ENCODE measurements around the gene FGF4. TPM values are rescaled to one million over a fixed set of nuclear protein-coding genes. Genes with fewer than 3 reads are reported as not detected.

The FGF4 gene
- not detected for total RNA-seq

GRCh38 chr11:69775163-69775755, at the start of gene FGF4:
Gene FGF4, minus strand, starts transcription at chr11:69775341. Its CDS starts 257 bp downstream, at chr11:69775084.
- no peaks in the 10 kb centered on the region for H3K4me1 ChIP-seq
- H3K27ac ChIP-seq, result no peak within 1 kb of the TSS
- ATAC-seq, result no peak
- no peak within 1 kb of the TSS for H3K4me3 ChIP-seq
- H3K27me3 ChIP-seq, result peaks cover 0 to 10% of the 10 kb centered on the region in 2 donors
- no peak for TF ChIP-seq CTCF (IDR thresholded peaks at IDR 0.05)
- no peak for TF ChIP-seq POLR2A (IDR thresholded peaks at IDR 0.05)
- H3K36me3 ChIP-seq (replicated peaks in 1 of 2; ENCODE audit: insufficient read depth in 1 of 2, low read depth in 2 of 2), result no peaks in the 10 kb centered on the region
- intact Hi-C loops (cut with DNase I), result no loop called here
- H3K9me3 ChIP-seq, result no peaks in the 10 kb centered on the region
- DNase-seq, result no peak
- 1 to 3% methylated on average over 18 to 66 of the region's 66 CpGs for WGBS, 2 donors

- H3K4me3 ChIP-seq, result no peak overlapping the region
- H3K4me1 ChIP-seq, result no peaks in the 10 kb centered on the region
- no peak for ATAC-seq
- no peak for DNase-seq
- TF ChIP-seq POLR2A (IDR thresholded peaks at IDR 0.05) (no peak), CTCF (IDR thresholded peaks at IDR 0.05) (no peak)
- intact Hi-C loops (cut with DNase I), result no loop called here
- H3K36me3 ChIP-seq (replicated peaks in 1 of 2; ENCODE audit: insufficient read depth in 1 of 2, low read depth in 2 of 2), result no peaks in the 10 kb centered on the region
- no peaks in the 10 kb centered on the region for H3K9me3 ChIP-seq
- H3K27me3 ChIP-seq, result no peaks in the 10 kb centered on the region
- no peak overlapping the region for H3K27ac ChIP-seq
- WGBS, 2 donors, result 41 to 43% methylated on average over 4 to 6 of the region's 6 CpGs
Measured at GRCh38 chr11:69823641-69824265, 48.6 kb upstream of the FGF4 start.

- H3K4me3 ChIP-seq, result no peak overlapping the region
- H3K27me3 ChIP-seq, result no peaks in the 10 kb centered on the region
- intact Hi-C loops (cut with DNase I), result no loop called here
- DNase-seq (no peak), ATAC-seq (no peak)
- TF ChIP-seq POLR2A (IDR thresholded peaks at IDR 0.05), result no peak
- TF ChIP-seq CTCF (IDR thresholded peaks at IDR 0.05), result no peak
- WGBS, 2 donors, result 36 to 54% methylated on average over 13 to 15 of the region's 15 CpGs
- H3K9me3 ChIP-seq, result no peaks in the 10 kb centered on the region
- no peaks in the 10 kb centered on the region for H3K36me3 ChIP-seq (replicated peaks in 1 of 2; ENCODE audit: insufficient read depth in 1 of 2, low read depth in 2 of 2)
- H3K27ac ChIP-seq, result no peak overlapping the region
- peaks cover under 1% of the 10 kb centered on the region for H3K4me1 ChIP-seq
Measured at GRCh38 chr11:69822676-69823494, 47.7 kb upstream of the FGF4 start.

GRCh38 chr11:69821511-69822040, 46.4 kb upstream of the FGF4 start:
- WGBS, 2 donors, result 55 to 56% methylated on average over 5 to 17 of the region's 17 CpGs
- H3K4me1 ChIP-seq, result peaks cover 5% of the 10 kb centered on the region
- no peak overlapping the region for H3K27ac ChIP-seq
- ATAC-seq (no peak), DNase-seq (no peak)
- intact Hi-C loops (cut with DNase I), result no loop called here
- H3K27me3 ChIP-seq, result no peaks in the 10 kb centered on the region
- H3K9me3 ChIP-seq, result no peaks in the 10 kb centered on the region
- no peaks in the 10 kb centered on the region for H3K36me3 ChIP-seq (replicated peaks in 1 of 2; ENCODE audit: insufficient read depth in 1 of 2, low read depth in 2 of 2)
- TF ChIP-seq POLR2A (IDR thresholded peaks at IDR 0.05), result no peak
- TF ChIP-seq CTCF (IDR thresholded peaks at IDR 0.05), result no peak
- no peak overlapping the region for H3K4me3 ChIP-seq

Measured in body of pancreas (tissue), 4 donors.